SK-N-SH treated with all-trans-retinoic acid at 6 μM for 48 hours (cell line): ENCODE measurements around the gene GALNT17.

Experiments used
- ATAC-seq: fragments of 200-7000 bp; cut with Tn5 transposase; 3 replicates; pipeline ENCODE4 v1.9.1; 2020; ENCODE audit warnings: mild to moderate bottlenecking, moderate library complexity
- ARNTL ChIP-seq: fragments of 450-650 bp; formaldehyde crosslinking; IDR thresholded peaks from 2 replicates; pipeline ENCODE4 v1.5.0; 2020; ENCODE audit warnings: low read depth, mild to moderate bottlenecking, moderate library complexity, borderline replicate concordance
- BACH2 ChIP-seq: fragments of 250-450 bp; sonication (Bioruptor Pico); IDR thresholded peaks from 2 replicates; pipeline ENCODE4 v1.9.0; 2021; ENCODE audit warnings: mild to moderate bottlenecking, borderline replicate concordance
- CREB5 ChIP-seq: fragments of 250-450 bp; sonication (Bioruptor Pico); IDR thresholded peaks from 2 replicates; pipeline ENCODE4 v1.5.1; 2020; ENCODE audit warnings: low read depth, mild to moderate bottlenecking, moderate library complexity
- CSDC2 ChIP-seq: fragments of 250-450 bp; sonication (Bioruptor Pico); IDR thresholded peaks from 2 replicates; pipeline ENCODE4 v1.5.0; 2020; ENCODE audit warnings: mild to moderate bottlenecking, moderate library complexity
- ESRRG ChIP-seq: fragments of 250-450 bp; sonication (Bioruptor Pico); IDR thresholded peaks from 2 replicates; pipeline ENCODE4 v1.6.1; 2021; ENCODE audit warnings: mild to moderate bottlenecking
- GLIS3 ChIP-seq: fragments of 250-450 bp; sonication (Bioruptor Pico); IDR thresholded peaks from 2 replicates; pipeline ENCODE4 v1.5.0; 2020; ENCODE audit warnings: mild to moderate bottlenecking, moderate library complexity
- OSR1 ChIP-seq: fragments of 250-450 bp; sonication (Bioruptor Pico); IDR thresholded peaks from 2 replicates; pipeline ENCODE4 v1.8.0; 2022; ENCODE audit warnings: moderate library complexity, mild to moderate bottlenecking, inconsistent platforms
- PATZ1 ChIP-seq: fragments of 250-450 bp; sonication (Bioruptor Pico); IDR thresholded peaks from 2 replicates; pipeline ENCODE4 v1.8.0; 2020; ENCODE audit warnings: mild to moderate bottlenecking, moderate library complexity, borderline replicate concordance
- POU6F1 ChIP-seq: fragments of 250-450 bp; sonication (Bioruptor Pico); IDR thresholded peaks from 2 replicates; pipeline ENCODE4 v1.8.0; 2021; ENCODE audit warnings: low read depth, mild to moderate bottlenecking, moderate library complexity, borderline replicate concordance
- PPARA ChIP-seq: fragments of 250-450 bp; sonication (Bioruptor Pico); IDR thresholded peaks from 2 replicates; pipeline ENCODE4 v1.5.0; 2020; ENCODE audit warnings: mild to moderate bottlenecking, borderline replicate concordance
- RARB ChIP-seq: fragments of 250-450 bp; sonication (Bioruptor Pico); IDR thresholded peaks from 2 replicates; pipeline ENCODE4 v1.8.0; 2021; ENCODE audit warnings: mild to moderate bottlenecking, moderate library complexity
- SNAI2 ChIP-seq: fragments of 250-450 bp; sonication (Bioruptor Pico); IDR thresholded peaks from 2 replicates; pipeline ENCODE4 v1.5.0; 2020; ENCODE audit warnings: mild to moderate bottlenecking, moderate library complexity
- TCF4 ChIP-seq: fragments of 250-450 bp; sonication (Bioruptor Pico); IDR thresholded peaks from 2 replicates; pipeline ENCODE4 v1.8.0; 2021; ENCODE audit warnings: mild to moderate bottlenecking, moderate library complexity, borderline replicate concordance
- TOX ChIP-seq: fragments of 250-450 bp; sonication (Bioruptor Pico); IDR thresholded peaks from 2 replicates; pipeline ENCODE4 v1.8.0; 2021; ENCODE audit warnings: mild to moderate bottlenecking, moderate library complexity, borderline replicate concordance
- ZC3H10 ChIP-seq: fragments of 250-450 bp; sonication (Bioruptor Pico); IDR thresholded peaks from 2 replicates; pipeline ENCODE4 v1.5.1; 2021; ENCODE audit warnings: mild to moderate bottlenecking, moderate library complexity
- ZFP30 ChIP-seq: fragments of 450-650 bp; formaldehyde crosslinking; IDR thresholded peaks from 2 replicates; pipeline ENCODE4 v1.5.0; 2022; ENCODE audit warnings: mild to moderate bottlenecking, moderate library complexity
- ZNF565 ChIP-seq: fragments of 450-650 bp; formaldehyde crosslinking; conservative IDR thresholded peaks from 2 replicates; pipeline ENCODE4 v1.5.0; 2020; ENCODE audit warnings: low read depth, mild to moderate bottlenecking, moderate library complexity
- ZNF70 ChIP-seq: fragments of 450-650 bp; formaldehyde crosslinking; IDR thresholded peaks from 2 replicates; pipeline ENCODE4 v1.5.0; 2020; ENCODE audit warnings: mild to moderate bottlenecking, moderate library complexity
- ZNF8 ChIP-seq: fragments of 450-650 bp; formaldehyde crosslinking; IDR thresholded peaks from 2 replicates; pipeline ENCODE4 v1.5.0; 2020; ENCODE audit warnings: mild to moderate bottlenecking, moderate library complexity
- TF ChIP-seq, protein P1 (sequence below): fragments of 250-450 bp; sonication (Bioruptor Pico); IDR thresholded peaks from 2 replicates; pipeline ENCODE4 v1.5.0; 2020; ENCODE audit warnings: mild to moderate bottlenecking, moderate library complexity
- TF ChIP-seq, protein P2 (sequence below): fragments of 250-450 bp; sonication (Bioruptor Pico); IDR thresholded peaks from 2 replicates; pipeline ENCODE4 v1.5.1; 2021; ENCODE audit warnings: mild to moderate bottlenecking, moderate library complexity

Gene GALNT17

DNA sequence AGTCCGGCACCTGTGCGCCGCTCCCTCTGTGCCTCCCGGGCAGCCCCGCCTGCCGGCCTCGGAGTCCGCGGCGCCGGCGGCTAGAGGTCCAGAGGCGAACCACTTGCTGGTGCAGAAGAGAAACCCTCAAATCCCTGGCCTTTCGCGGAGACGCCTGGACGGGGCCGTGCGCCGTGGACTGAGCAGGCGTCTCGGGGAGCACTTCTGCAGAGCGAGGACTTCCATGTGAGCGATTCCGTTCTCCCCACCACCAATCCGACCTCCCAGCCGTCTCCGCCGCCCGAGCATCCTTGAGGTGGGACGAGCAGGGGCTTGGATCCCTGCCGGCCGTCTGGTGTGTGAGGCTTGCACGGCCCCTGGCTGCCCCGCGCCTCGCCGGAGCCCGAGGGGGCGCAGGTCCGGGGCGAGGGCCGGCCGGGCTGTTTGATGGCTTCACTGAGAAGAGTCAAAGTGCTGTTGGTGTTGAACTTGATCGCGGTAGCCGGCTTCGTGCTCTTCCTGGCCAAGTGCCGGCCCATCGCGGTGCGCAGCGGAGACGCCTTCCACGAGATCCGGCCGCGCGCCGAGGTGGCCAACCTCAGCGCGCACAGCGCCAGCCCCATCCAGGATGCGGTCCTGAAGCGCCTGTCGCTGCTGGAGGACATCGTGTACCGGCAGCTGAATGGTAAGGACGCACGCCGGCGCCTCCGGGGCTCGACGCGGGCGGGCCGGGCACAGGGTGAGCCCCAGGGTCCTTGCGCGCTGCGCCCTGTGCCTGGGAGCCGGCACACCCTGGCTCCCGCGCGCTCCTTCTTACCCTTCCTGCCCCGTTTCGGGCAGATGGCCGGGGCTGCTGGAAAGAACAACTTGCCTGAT, 660 bp downstream of the GALNT17 start:
- no peak for ATAC-seq
- TF ChIP-seq ZNF565 (CRISPR knock-in tag) = no peak
- TF ChIP-seq CREB5 (CRISPR knock-in tag) = no peak
- no peak for TF ChIP-seq ESRRG (CRISPR knock-in tag)
- no peak for TF ChIP-seq POU6F1 (CRISPR knock-in tag)
- TF ChIP-seq ZFP30 (CRISPR knock-in tag) = no peak
- TF ChIP-seq, protein P1, sequence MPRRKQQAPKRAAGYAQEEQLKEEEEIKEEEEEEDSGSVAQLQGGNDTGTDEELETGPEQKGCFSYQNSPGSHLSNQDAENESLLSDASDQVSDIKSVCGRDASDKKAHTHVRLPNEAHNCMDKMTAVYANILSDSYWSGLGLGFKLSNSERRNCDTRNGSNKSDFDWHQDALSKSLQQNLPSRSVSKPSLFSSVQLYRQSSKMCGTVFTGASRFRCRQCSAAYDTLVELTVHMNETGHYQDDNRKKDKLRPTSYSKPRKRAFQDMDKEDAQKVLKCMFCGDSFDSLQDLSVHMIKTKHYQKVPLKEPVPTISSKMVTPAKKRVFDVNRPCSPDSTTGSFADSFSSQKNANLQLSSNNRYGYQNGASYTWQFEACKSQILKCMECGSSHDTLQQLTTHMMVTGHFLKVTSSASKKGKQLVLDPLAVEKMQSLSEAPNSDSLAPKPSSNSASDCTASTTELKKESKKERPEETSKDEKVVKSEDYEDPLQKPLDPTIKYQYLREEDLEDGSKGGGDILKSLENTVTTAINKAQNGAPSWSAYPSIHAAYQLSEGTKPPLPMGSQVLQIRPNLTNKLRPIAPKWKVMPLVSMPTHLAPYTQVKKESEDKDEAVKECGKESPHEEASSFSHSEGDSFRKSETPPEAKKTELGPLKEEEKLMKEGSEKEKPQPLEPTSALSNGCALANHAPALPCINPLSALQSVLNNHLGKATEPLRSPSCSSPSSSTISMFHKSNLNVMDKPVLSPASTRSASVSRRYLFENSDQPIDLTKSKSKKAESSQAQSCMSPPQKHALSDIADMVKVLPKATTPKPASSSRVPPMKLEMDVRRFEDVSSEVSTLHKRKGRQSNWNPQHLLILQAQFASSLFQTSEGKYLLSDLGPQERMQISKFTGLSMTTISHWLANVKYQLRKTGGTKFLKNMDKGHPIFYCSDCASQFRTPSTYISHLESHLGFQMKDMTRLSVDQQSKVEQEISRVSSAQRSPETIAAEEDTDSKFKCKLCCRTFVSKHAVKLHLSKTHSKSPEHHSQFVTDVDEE = no peak
- TF ChIP-seq SNAI2 (CRISPR knock-in tag) = no peak
- TF ChIP-seq TCF4 (CRISPR knock-in tag) = no peak
- TF ChIP-seq ZC3H10 = no peak
- TF ChIP-seq PPARA = no peak
- no peak for TF ChIP-seq RARB (CRISPR knock-in tag)
- no peak for TF ChIP-seq ZNF8 (CRISPR knock-in tag)
- no peak for TF ChIP-seq OSR1 (CRISPR knock-in tag)
- no peak for TF ChIP-seq PATZ1
- no peak for TF ChIP-seq GLIS3 (CRISPR knock-in tag)
- TF ChIP-seq CSDC2 (CRISPR knock-in tag) = no peak
- no peak for TF ChIP-seq ZNF70
- TF ChIP-seq, protein P2, sequence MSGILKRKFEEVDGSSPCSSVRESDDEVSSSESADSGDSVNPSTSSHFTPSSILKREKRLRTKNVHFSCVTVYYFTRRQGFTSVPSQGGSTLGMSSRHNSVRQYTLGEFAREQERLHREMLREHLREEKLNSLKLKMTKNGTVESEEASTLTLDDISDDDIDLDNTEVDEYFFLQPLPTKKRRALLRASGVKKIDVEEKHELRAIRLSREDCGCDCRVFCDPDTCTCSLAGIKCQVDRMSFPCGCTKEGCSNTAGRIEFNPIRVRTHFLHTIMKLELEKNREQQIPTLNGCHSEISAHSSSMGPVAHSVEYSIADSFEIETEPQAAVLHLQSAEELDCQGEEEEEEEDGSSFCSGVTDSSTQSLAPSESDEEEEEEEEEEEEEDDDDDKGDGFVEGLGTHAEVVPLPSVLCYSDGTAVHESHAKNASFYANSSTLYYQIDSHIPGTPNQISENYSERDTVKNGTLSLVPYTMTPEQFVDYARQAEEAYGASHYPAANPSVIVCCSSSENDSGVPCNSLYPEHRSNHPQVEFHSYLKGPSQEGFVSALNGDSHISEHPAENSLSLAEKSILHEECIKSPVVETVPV (CRISPR knock-in tag) = no peak
- no peak for TF ChIP-seq ARNTL

DNA sequence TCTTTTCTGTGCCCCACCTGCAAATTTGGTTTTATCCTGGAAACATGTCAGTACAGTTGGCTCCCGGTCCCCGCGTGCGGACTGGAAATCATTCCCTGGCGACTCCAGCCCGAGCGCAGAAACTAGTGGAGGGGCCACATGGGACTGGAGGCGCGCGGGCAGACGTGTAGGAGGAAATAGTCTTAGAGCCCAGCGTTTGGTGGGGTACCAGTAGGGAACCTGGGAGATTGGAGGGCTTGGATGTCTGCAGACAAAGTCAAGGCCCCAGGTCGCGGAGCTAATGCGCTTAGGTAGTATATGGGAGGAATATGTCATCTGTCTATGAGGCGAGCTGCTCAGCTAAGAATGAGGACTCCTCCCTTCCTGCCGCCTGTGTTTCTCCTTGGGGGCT, 1.3 kb downstream of the GALNT17 start:
- no peak for ATAC-seq
- no peak for TF ChIP-seq BACH2 (CRISPR knock-in tag)
- TF ChIP-seq ESRRG (CRISPR knock-in tag) = no peak
- TF ChIP-seq ZNF565 (CRISPR knock-in tag) = no peak
- TF ChIP-seq PPARA = no peak

DNA sequence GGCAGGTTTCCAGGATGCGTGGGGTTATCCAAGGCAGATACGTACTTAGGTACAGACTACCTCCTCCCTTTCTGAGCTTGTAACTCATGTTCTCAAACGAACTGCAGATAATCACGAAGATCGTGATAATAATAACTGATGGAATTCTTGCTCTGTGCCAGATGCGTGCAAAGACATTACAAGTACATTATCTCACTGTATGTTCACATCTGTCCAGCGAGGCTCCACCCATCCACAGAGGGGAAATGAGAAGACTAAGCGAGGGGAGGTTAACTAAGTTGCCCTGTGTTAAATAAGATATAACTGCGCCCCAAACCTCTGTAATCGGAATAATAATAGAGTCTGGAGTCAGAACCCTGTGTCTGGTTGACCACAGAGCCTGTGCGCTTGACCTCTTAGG, 1.9 kb downstream of the GALNT17 start:
- ATAC-seq = no peak

More for the DNA sequence above, 1.9 kb downstream of the GALNT17 start:
- TF ChIP-seq TOX (CRISPR knock-in tag) (no peak), POU6F1 (CRISPR knock-in tag) (no peak)
- TF ChIP-seq, protein P1 = no peak
